ENCODE data around the gene OBI1.

OBI1 gene

DNA sequence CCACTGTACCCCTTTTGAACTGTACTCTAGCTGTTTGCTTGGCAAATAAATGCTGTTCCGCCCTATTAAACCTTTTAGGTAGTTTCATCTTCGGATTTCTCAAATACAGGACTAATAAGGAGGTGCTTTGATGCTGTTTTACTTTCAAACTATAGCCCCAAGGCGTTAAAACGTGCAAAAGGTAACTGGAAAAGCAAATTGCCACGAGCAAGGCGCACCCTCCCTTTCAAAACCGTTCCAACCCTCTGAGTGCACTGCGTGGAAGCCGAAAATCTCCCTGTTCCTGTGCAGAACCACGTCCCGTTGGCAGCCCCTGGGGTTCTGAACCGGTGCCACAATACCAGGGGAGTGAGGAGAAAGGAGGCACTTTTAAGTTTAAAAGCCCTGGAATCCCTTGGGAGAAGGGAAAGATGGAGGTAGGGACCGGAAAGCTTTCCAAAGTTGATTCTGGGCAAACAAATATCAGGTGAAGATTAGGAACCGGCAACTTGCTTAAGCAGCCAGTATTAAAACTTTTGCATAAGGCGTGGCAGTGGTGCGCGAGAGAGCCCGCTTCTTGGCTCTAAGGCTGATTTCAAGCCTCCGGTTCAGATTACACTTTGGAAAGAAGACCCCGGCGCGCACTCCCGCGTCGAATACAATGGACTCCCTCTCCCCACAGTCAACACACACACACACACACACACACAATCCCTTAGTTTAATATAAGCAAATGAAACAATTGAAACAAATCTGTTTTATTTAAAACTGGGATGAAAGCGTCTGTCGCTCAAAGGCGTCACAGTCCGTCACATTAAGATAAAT lies 65.1 kb downstream of the OBI1 start:
- H3K27me3 ChIP-seq (ENCODE audit: control insufficient read depth in 1 of 2, insufficient read depth in 2 of 2, low read length in 2 of 2) = peaks cover 72 to 90% of the 10 kb centered on the region in 2 donors

DNA sequence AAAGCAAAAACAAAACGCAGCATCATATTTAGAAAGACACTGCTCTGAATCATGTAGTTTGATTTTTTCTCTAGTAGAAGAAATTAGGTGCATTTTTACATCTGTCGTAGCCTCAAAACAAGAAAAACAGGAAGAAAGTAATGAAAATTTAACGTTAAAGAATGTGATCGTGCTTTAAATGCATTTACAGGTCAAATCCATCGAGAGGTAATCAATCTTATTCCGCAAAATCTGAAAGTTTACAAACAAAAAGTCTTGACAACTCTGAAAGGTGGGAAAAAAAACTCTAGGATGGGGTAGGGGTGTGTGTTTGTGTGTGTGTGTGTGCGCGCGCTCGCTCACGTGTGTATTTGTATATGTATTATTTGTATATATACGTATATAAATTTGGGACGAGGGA lies 65.8 kb downstream of the OBI1 start:
- Histone ChIP-seq H3K4me3 (ENCODE audit: low read depth in 1 of 2, low read length in 2 of 2) (no peak overlapping the region), H3K27ac (ENCODE audit: low read depth, low read length) (no peak overlapping the region), H3K36me3 (ENCODE audit: insufficient read depth, low read length) (no peaks in the 10 kb centered on the region), H3K4me1 (ENCODE audit: insufficient read depth, low read length) (peaks cover 7% of the 10 kb centered on the region), H3K9ac (ENCODE audit: low read length) (no peak overlapping the region), H3K9me3 (ENCODE audit: low read length) (peaks cover 8% of the 10 kb centered on the region), H3K27me3 (ENCODE audit: control insufficient read depth in 1 of 2, insufficient read depth in 2 of 2, low read length in 2 of 2) (peaks cover 70 to 83% of the 10 kb centered on the region in 2 donors)

More for the DNA sequence above, 65.1 kb downstream of the OBI1 start:
- Histone ChIP-seq H3K9ac (ENCODE audit: low read length) (no peak overlapping the region), H3K4me1 (ENCODE audit: insufficient read depth, low read length) (peaks cover 7% of the 10 kb centered on the region), H3K4me3 (ENCODE audit: low read depth in 1 of 2, low read length in 2 of 2) (no peak overlapping the region), H3K36me3 (ENCODE audit: insufficient read depth, low read length) (no peaks in the 10 kb centered on the region), H3K9me3 (ENCODE audit: low read length) (peaks cover 8% of the 10 kb centered on the region), H3K27ac (ENCODE audit: low read depth, low read length) (no peak overlapping the region)

DNA sequence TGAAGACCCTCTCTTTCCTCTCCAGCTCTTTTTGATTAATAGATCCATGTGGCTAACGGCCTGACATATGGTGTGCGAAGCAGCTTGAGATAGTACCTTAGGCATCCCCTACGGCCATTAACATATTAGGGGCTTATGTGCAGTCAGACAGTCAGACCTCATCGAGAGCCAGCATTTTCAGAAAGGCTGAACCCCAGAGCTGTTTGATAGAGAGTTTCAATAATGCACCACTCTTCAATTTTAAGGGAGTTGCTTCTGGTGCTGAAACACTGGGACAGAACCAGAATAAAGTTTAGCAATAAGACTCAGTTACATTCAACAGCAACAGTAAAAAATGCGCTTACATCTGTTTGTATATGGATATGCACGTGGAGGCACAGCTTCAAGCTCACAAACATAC lies 66.4 kb downstream of the OBI1 start:
- H3K4me1 ChIP-seq (ENCODE audit: insufficient read depth, low read length) = peaks cover 7% of the 10 kb centered on the region
- H3K4me3 ChIP-seq (ENCODE audit: low read depth in 1 of 2, low read length in 2 of 2) = no peak overlapping the region
- peaks cover 67 to 83% of the 10 kb centered on the region in 2 donors for H3K27me3 ChIP-seq (ENCODE audit: control insufficient read depth in 1 of 2, insufficient read depth in 2 of 2, low read length in 2 of 2)
- no peak overlapping the region for H3K9ac ChIP-seq (ENCODE audit: low read length)
- H3K36me3 ChIP-seq (ENCODE audit: insufficient read depth, low read length) = no peaks in the 10 kb centered on the region
- H3K27ac ChIP-seq (ENCODE audit: low read depth, low read length) = no peak overlapping the region
- peaks cover 8% of the 10 kb centered on the region for H3K9me3 ChIP-seq (ENCODE audit: low read length)

DNA sequence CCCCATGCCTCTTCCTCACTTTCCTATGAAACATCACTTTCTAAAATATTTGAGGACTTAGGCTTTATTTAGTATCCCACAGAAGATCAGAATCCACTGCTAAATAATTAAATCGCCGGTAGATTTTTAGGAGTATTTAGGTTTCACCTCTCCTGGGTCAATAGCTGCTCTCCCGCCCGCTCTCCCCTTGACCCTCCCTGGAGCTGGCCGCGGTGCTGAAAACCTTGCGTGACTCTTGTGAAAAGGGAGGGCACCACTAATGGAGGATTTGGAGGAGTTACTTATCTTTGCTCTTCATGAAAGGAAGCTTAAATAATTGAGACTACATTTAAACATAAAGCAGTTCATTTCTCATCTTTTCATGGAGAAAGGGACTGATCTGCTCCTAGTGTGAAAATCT lies 69.7 kb downstream of the OBI1 start:
- Histone ChIP-seq H3K9ac (ENCODE audit: low read length) (no peak overlapping the region), H3K36me3 (ENCODE audit: insufficient read depth, low read length) (no peaks in the 10 kb centered on the region), H3K9me3 (ENCODE audit: low read length) (no peaks in the 10 kb centered on the region), H3K27ac (ENCODE audit: low read depth, low read length) (no peak overlapping the region), H3K27me3 (ENCODE audit: control insufficient read depth in 1 of 2, insufficient read depth in 2 of 2, low read length in 2 of 2) (peaks cover 52 to 61% of the 10 kb centered on the region in 2 donors), H3K4me3 (ENCODE audit: low read depth in 1 of 2, low read length in 2 of 2) (no peak overlapping the region), H3K4me1 (ENCODE audit: insufficient read depth, low read length) (no peaks in the 10 kb centered on the region)

DNA sequence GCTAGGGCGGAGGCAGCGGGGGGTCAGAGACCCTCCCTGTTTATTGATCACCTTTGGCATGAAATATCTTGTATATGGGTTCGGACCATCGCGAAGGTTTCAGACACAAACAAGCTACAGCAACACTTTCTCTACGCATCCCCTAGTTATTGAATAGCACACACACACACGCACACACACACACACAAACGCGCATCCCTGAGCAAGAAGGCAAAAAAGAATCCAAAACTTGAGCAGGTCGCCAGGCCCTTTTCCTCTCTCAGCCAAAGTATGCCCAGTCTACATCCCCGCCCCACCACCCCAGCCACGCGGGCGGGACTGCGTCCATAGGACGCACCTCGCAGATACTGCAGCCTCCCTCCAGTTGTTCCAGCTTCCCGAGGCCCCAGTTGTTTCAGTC lies 71.6 kb downstream of the OBI1 start:
- H3K27ac ChIP-seq (ENCODE audit: low read depth, low read length) = no peak overlapping the region
- H3K27me3 ChIP-seq (ENCODE audit: control insufficient read depth in 1 of 2, insufficient read depth in 2 of 2, low read length in 2 of 2) = peaks cover 34 to 43% of the 10 kb centered on the region in 2 donors
- no peaks in the 10 kb centered on the region for H3K4me1 ChIP-seq (ENCODE audit: insufficient read depth, low read length)
- no peak overlapping the region for H3K4me3 ChIP-seq (ENCODE audit: low read depth in 1 of 2, low read length in 2 of 2)
- H3K36me3 ChIP-seq (ENCODE audit: insufficient read depth, low read length) = no peaks in the 10 kb centered on the region
- H3K9me3 ChIP-seq (ENCODE audit: low read length) = no peaks in the 10 kb centered on the region
- H3K9ac ChIP-seq (ENCODE audit: low read length) = no peak overlapping the region

DNA sequence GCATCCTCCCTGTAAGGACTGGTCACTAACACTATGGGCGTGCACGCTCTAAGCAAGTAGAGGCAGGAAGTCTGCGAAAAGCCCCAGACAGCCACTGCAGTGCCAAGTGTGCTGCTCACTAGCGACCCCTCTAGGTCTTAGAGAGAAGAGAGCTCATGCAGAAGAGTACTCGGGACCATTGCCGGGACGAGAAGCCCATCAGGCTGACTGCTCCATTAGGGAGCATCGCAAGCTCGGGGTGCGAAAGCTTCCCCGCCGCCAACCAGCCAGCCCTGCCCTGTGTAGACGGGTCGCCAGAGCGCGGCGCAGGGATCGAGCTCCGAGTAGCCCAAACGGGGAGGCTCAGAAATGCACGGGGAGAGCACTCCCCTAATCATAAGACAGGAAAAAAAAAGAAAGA lies 72.2 kb downstream of the OBI1 start:
- H3K4me1 ChIP-seq (ENCODE audit: insufficient read depth, low read length) = no peaks in the 10 kb centered on the region
- no peak overlapping the region for H3K9ac ChIP-seq (ENCODE audit: low read length)
- peaks cover 33 to 39% of the 10 kb centered on the region in 2 donors for H3K27me3 ChIP-seq (ENCODE audit: control insufficient read depth in 1 of 2, insufficient read depth in 2 of 2, low read length in 2 of 2)
- no peaks in the 10 kb centered on the region for H3K36me3 ChIP-seq (ENCODE audit: insufficient read depth, low read length)
- no peak overlapping the region for H3K4me3 ChIP-seq (ENCODE audit: low read depth in 1 of 2, low read length in 2 of 2)
- no peaks in the 10 kb centered on the region for H3K9me3 ChIP-seq (ENCODE audit: low read length)
- H3K27ac ChIP-seq (ENCODE audit: low read depth, low read length) = no peak overlapping the region

DNA sequence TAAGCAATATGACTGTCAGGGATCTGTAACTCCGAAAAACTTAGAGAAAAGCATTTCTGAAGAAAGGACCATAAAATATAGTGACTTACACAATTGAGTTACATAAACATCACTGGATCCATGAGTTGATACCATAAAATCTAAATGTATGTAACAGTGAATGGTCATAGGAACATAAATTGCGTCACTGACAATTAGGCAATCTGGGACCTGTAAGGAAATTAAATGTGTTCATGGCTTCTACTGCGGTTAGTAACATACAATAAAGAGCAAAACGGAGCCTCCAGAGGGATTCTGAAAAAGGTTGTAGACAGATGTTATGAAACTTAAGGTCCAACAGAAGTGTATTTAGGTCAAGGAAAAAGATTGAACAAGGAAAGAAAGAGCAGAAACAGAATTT lies 82.7 kb downstream of the OBI1 start:
- Histone ChIP-seq H3K9ac (ENCODE audit: low read length) (no peak overlapping the region), H3K4me1 (ENCODE audit: insufficient read depth, low read length) (no peaks in the 10 kb centered on the region), H3K36me3 (ENCODE audit: insufficient read depth, low read length) (no peaks in the 10 kb centered on the region), H3K27ac (ENCODE audit: low read depth, low read length) (no peak overlapping the region), H3K4me3 (ENCODE audit: low read depth in 1 of 2, low read length in 2 of 2) (no peak overlapping the region), H3K9me3 (ENCODE audit: low read length) (no peaks in the 10 kb centered on the region), H3K27me3 (ENCODE audit: control insufficient read depth in 1 of 2, insufficient read depth in 2 of 2, low read length in 2 of 2) (no peaks in the 10 kb centered on the region)

DNA sequence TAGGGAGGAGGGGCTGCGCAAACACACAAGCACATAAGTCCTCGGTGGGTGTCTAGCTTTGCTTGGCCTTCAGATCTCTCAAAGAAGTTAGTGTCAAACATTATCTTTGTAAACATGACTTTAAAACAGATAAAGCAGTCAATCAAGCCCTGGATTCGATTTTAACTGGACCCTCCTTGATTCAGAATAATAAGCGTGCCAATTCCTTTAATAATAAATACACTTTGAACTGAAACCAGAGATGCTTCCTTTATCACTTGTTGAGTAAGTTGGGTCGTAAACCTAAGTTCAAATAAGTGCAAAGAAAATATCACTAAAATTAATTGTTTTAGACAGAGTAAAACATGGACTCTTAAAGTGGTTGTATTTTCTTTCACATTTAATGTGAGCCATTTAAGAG lies 86.5 kb downstream of the OBI1 start:
- H3K36me3 ChIP-seq (ENCODE audit: insufficient read depth, low read length) = no peaks in the 10 kb centered on the region
- no peaks in the 10 kb centered on the region for H3K4me1 ChIP-seq (ENCODE audit: insufficient read depth, low read length)
- H3K27me3 ChIP-seq (ENCODE audit: control insufficient read depth in 1 of 2, insufficient read depth in 2 of 2, low read length in 2 of 2) = no peaks in the 10 kb centered on the region
- H3K27ac ChIP-seq (ENCODE audit: low read depth, low read length) = no peak overlapping the region
- H3K4me3 ChIP-seq (ENCODE audit: low read depth in 1 of 2, low read length in 2 of 2) = no peak overlapping the region
- H3K9ac ChIP-seq (ENCODE audit: low read length) = no peak overlapping the region
- no peaks in the 10 kb centered on the region for H3K9me3 ChIP-seq (ENCODE audit: low read length)

DNA sequence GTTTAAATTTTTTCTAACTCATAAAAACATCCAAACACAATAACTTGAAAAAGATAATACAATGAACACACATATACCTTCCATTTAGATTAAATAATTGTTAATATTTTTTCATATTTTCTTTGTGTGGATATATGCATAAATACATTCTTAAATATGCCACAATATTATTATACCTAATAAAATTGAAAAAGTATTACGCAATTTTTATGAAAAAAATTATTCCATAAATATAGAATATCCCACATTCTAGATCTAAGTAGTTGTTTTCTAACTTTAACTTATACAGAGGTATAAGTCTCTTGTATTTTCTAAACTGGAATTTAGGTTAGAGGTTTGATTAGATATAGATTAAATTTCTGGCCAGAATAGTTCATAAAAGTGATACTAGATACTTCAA lies 89.9 kb downstream of the OBI1 start:
- H3K27me3 ChIP-seq (ENCODE audit: control insufficient read depth in 1 of 2, insufficient read depth in 2 of 2, low read length in 2 of 2) = no peaks in the 10 kb centered on the region
- no peaks in the 10 kb centered on the region for H3K4me1 ChIP-seq (ENCODE audit: insufficient read depth, low read length)
- no peaks in the 10 kb centered on the region for H3K36me3 ChIP-seq (ENCODE audit: insufficient read depth, low read length)
- no peak overlapping the region for H3K9ac ChIP-seq (ENCODE audit: low read length)
- H3K9me3 ChIP-seq (ENCODE audit: low read length) = no peaks in the 10 kb centered on the region
- no peak overlapping the region for H3K27ac ChIP-seq (ENCODE audit: low read depth, low read length)
- H3K4me3 ChIP-seq (ENCODE audit: low read depth in 1 of 2, low read length in 2 of 2) = no peak overlapping the region

DNA sequence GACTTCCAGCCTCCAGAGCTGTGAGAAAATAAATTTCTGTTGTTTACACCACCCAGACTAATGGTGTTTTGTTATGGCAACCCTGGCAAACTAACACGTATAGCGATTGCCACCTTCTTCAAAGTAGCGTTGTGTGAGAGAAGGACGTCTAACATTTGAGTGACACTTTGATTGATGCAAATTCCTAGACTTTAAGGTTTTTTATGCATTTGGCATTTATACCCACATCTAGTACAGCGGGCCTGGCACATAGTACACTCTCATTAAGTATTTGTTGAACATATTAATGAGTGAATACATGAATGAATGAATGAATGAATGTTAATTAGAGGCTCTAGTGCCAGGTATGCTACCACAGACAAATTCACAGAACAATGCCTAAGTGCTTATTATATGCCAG lies 92.3 kb downstream of the OBI1 start:
- Histone ChIP-seq H3K9ac (ENCODE audit: low read length) (no peak overlapping the region), H3K4me3 (ENCODE audit: low read depth in 1 of 2, low read length in 2 of 2) (no peak overlapping the region), H3K4me1 (ENCODE audit: insufficient read depth, low read length) (no peaks in the 10 kb centered on the region), H3K36me3 (ENCODE audit: insufficient read depth, low read length) (no peaks in the 10 kb centered on the region), H3K27me3 (ENCODE audit: control insufficient read depth in 1 of 2, insufficient read depth in 2 of 2, low read length in 2 of 2) (no peaks in the 10 kb centered on the region), H3K9me3 (ENCODE audit: low read length) (no peaks in the 10 kb centered on the region), H3K27ac (ENCODE audit: low read depth, low read length) (no peak overlapping the region)

Data from muscle layer of colon (tissue), 2 donors.